Neural progenitor cell (in vitro differentiated cells): ENCODE results near the gene CDK4. TPM values are rescaled to one million over a fixed set of nuclear protein-coding genes. Genes with fewer than 3 reads are reported as not detected.

ENCODE experiments used
- DNase-seq: peaks from one replicate; pipeline ENCODE4 v3.0.0-alpha.2; 2016; ENCODE audit warnings: low spot score
- H2AFZ ChIP-seq: fragments of 200-600 bp; sonication (generic); replicated peaks from 2 replicates; pipeline ENCODE4 v1.6.1; 2016; ENCODE audit warnings: antibody characterized with exemption
- H3F3A ChIP-seq: fragments of 200-600 bp; sonication (generic); 2 replicates; pipeline ENCODE4 v1.6.1; 2016; ENCODE audit warnings: antibody characterized with exemption, low read depth
- H3K27ac ChIP-seq: fragments of 200-600 bp; sonication (generic); 2 replicates; pipeline ENCODE4 v1.5.1; 2016; ENCODE audit warnings: mild to moderate bottlenecking
- H3K27me3 ChIP-seq: fragments of 200-600 bp; sonication (generic); 2 replicates; pipeline ENCODE4 v1.6.1; 2016; ENCODE audit warnings: mild to moderate bottlenecking, moderate library complexity
- H3K36me3 ChIP-seq: fragments of 200-600 bp; sonication (generic); 2 replicates; pipeline ENCODE4 v1.5.1; 2016
- H3K4me1 ChIP-seq: fragments of 200-600 bp; sonication (generic); 2 replicates; pipeline ENCODE4 v1.6.1; 2016; ENCODE audit warnings: mixed run types
- H3K4me2 ChIP-seq: fragments of 200-600 bp; sonication (generic); 2 replicates; pipeline ENCODE4 v1.6.1; 2016
- H3K4me3 ChIP-seq: fragments of 200-600 bp; sonication (generic); 2 replicates; pipeline ENCODE4 v1.5.1; 2016
- H3K79me2 ChIP-seq: fragments of 200-600 bp; sonication (generic); 2 replicates; pipeline ENCODE4 v1.6.1; 2016; ENCODE audit warnings: low read depth
- H3K9ac ChIP-seq: fragments of 200-600 bp; sonication (generic); 2 replicates; pipeline ENCODE4 v1.6.1; 2016
- H3K9me3 ChIP-seq: fragments of 200-600 bp; sonication (generic); 2 replicates; pipeline ENCODE4 v1.5.1; 2016; ENCODE audit warnings: low read depth
- H4K20me1 ChIP-seq: fragments of 200-600 bp; sonication (generic); 2 replicates; pipeline ENCODE4 v1.6.1; 2016; ENCODE audit warnings: low read depth
- H3K27ac Mint-ChIP-seq: 3 replicates; pipeline ENCODE4 v1.8.0; 2021; ENCODE audit warnings: mixed read lengths
- H3K27me3 Mint-ChIP-seq: 2 replicates; pipeline ENCODE4 v1.8.0; 2022; ENCODE audit warnings: low read depth, mild to moderate bottlenecking, inconsistent platforms, moderate library complexity, mixed read lengths; ENCODE audit not compliant: insufficient read depth
- H3K36me3 Mint-ChIP-seq: 3 replicates; pipeline ENCODE4 v1.8.0; 2021; ENCODE audit warnings: mixed read lengths
- H3K4me1 Mint-ChIP-seq: 3 replicates; pipeline ENCODE4 v1.8.0; 2021; ENCODE audit warnings: mixed read lengths
- H3K4me3 Mint-ChIP-seq: 3 replicates; pipeline ENCODE4 v1.8.0; 2021; ENCODE audit warnings: mild to moderate bottlenecking, moderate library complexity, mixed read lengths
- H3K9me3 Mint-ChIP-seq: 3 replicates; pipeline ENCODE4 v1.8.0; 2020; ENCODE audit warnings: mixed read lengths
- EZH2 ChIP-seq: fragments of 200-600 bp; sonication (generic); IDR thresholded peaks from 2 replicates; pipeline ENCODE4 v1.6.1; 2017; ENCODE audit warnings: antibody characterized with exemption, mild to moderate bottlenecking, moderate library complexity
- EZH2phosphoT487 ChIP-seq: fragments of 200-600 bp; sonication (generic); IDR thresholded peaks from 2 replicates; pipeline ENCODE4 v1.6.1; 2017; ENCODE audit warnings: antibody characterized with exemption
- total RNA-seq: library from RNA; depleted of rRNA; stranded (reverse); fragments of >200 nt; gene quantifications from 2 replicates; pipeline ENCODE4 v1.2.3, GENCODE V29; 2015; ENCODE audit warnings: low replicate concordance
- TF ChIP-seq, protein P1 (sequence below): fragments of 200-600 bp; sonication (generic); IDR thresholded peaks from 2 replicates; pipeline ENCODE4 v1.5.1; 2017; ENCODE audit warnings: antibody characterized with exemption, mild to moderate bottlenecking

The CDK4 gene
- total RNA-seq, 1 donor from 2014 or later: 169 TPM

DNA sequence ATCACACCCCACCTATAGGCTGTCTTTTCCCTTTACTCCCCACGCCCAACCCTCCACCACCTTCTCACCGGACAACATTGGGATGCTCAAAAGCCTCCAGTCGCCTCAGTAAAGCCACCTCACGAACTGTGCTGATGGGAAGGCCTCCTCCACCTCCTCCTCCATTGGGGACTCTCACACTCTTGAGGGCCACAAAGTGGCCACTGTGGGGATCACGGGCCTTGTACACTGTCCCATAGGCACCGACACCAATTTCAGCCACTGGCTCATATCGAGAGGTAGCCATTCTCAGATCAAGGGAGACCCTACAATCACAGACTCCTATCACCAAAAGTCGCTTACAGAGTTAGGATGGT is 700 bp downstream of the CDK4 start:
- Histone ChIP-seq H3K79me2 (peaks cover 39% of the 10 kb centered on the region), H3K27ac (no peak overlapping the region), H3K9ac (peak overlapping the region; percentile 95), H3K9me3 (no peaks in the 10 kb centered on the region), H2AFZ (no peak overlapping the region), H3K4me2 (peak overlapping the region; percentile 100), H3F3A (peaks cover 58% of the 10 kb centered on the region), H3K36me3 (no peaks in the 10 kb centered on the region), H3K27me3 (peaks cover 18% of the 10 kb centered on the region), H3K4me3 (peak overlapping the region; percentile 85), H4K20me1 (peaks cover 7% of the 10 kb centered on the region), H3K4me1 (peaks cover 28% of the 10 kb centered on the region)
- DNase-seq: no peak
- Mint-ChIP-seq H3K4me3 (peak overlapping the region; percentile 98), H3K4me1 (peaks cover 42% of the 10 kb centered on the region), H3K36me3 (peaks cover 40% of the 10 kb centered on the region), H3K27ac (peak overlapping the region; percentile 97), H3K27me3 (peaks cover 34% of the 10 kb centered on the region), H3K9me3 (peaks cover 3% of the 10 kb centered on the region)
- no peak for TF ChIP-seq EZH2
- TF ChIP-seq, protein P1, sequence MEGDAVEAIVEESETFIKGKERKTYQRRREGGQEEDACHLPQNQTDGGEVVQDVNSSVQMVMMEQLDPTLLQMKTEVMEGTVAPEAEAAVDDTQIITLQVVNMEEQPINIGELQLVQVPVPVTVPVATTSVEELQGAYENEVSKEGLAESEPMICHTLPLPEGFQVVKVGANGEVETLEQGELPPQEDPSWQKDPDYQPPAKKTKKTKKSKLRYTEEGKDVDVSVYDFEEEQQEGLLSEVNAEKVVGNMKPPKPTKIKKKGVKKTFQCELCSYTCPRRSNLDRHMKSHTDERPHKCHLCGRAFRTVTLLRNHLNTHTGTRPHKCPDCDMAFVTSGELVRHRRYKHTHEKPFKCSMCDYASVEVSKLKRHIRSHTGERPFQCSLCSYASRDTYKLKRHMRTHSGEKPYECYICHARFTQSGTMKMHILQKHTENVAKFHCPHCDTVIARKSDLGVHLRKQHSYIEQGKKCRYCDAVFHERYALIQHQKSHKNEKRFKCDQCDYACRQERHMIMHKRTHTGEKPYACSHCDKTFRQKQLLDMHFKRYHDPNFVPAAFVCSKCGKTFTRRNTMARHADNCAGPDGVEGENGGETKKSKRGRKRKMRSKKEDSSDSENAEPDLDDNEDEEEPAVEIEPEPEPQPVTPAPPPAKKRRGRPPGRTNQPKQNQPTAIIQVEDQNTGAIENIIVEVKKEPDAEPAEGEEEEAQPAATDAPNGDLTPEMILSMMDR: no peak
- no peak for TF ChIP-seq EZH2phosphoT487

- H3K4me3 Mint-ChIP-seq: peak overlapping the region; percentile 98
- H3K27ac ChIP-seq: no peak overlapping the region
These were observed 1.3 kb downstream of the CDK4 start for GRCh38 chr12:57750561-57751431.

GRCh38 chr12:57749061-57749460 is 3.0 kb downstream of the CDK4 start:
- H3K36me3 ChIP-seq: no peaks in the 10 kb centered on the region
- Mint-ChIP-seq H3K4me1 (peaks cover 47% of the 10 kb centered on the region), H3K9me3 (no peaks in the 10 kb centered on the region), H3K27ac (peak overlapping the region; percentile 70), H3K4me3 (no peak overlapping the region), H3K36me3 (peaks cover 40% of the 10 kb centered on the region), H3K27me3 (peaks cover 23% of the 10 kb centered on the region)
- H3K4me1 ChIP-seq: peaks cover 27% of the 10 kb centered on the region
- H3F3A ChIP-seq: peaks cover 67% of the 10 kb centered on the region
- DNase-seq: no peak
- no peak overlapping the region for H3K4me2 ChIP-seq
- TF ChIP-seq EZH2: no peak
- TF ChIP-seq, protein P1: no peak
- no peak for TF ChIP-seq EZH2phosphoT487
- no peak overlapping the region for H3K4me3 ChIP-seq
- H3K27me3 ChIP-seq: peaks cover under 1% of the 10 kb centered on the region
- peaks cover 50% of the 10 kb centered on the region for H3K79me2 ChIP-seq
- H3K9me3 ChIP-seq: no peaks in the 10 kb centered on the region
- no peak overlapping the region for H3K27ac ChIP-seq
- H4K20me1 ChIP-seq: no peaks in the 10 kb centered on the region
- H2AFZ ChIP-seq: no peak overlapping the region
- no peak overlapping the region for H3K9ac ChIP-seq

More at GRCh38 chr12:57750561-57751431, 1.3 kb downstream of the CDK4 start:
- H3K27me3 Mint-ChIP-seq: peaks cover 30% of the 10 kb centered on the region
- peak overlapping the region; percentile 97 for H3K27ac Mint-ChIP-seq
- H3F3A ChIP-seq: peaks cover 58% of the 10 kb centered on the region
- H3K9ac ChIP-seq: peak overlapping the region; percentile 95
- H4K20me1 ChIP-seq: peaks cover under 1% of the 10 kb centered on the region
- no peak for DNase-seq
- H3K9me3 Mint-ChIP-seq: peaks cover 3% of the 10 kb centered on the region
- H3K79me2 ChIP-seq: peaks cover 46% of the 10 kb centered on the region
- H3K4me2 ChIP-seq: peak overlapping the region; percentile 100
- H3K36me3 ChIP-seq: no peaks in the 10 kb centered on the region
- H3K9me3 ChIP-seq: no peaks in the 10 kb centered on the region
- TF ChIP-seq, protein P1: no peak
- TF ChIP-seq EZH2: no peak
- no peak for TF ChIP-seq EZH2phosphoT487
- peak overlapping the region; percentile 85 for H3K4me3 ChIP-seq
- H3K4me1 ChIP-seq: peaks cover 27% of the 10 kb centered on the region
- H2AFZ ChIP-seq: no peak overlapping the region
- peaks cover 43% of the 10 kb centered on the region for H3K36me3 Mint-ChIP-seq
- H3K4me1 Mint-ChIP-seq: peaks cover 44% of the 10 kb centered on the region
- peaks cover 12% of the 10 kb centered on the region for H3K27me3 ChIP-seq
